Mucosa of gallbladder (tissue), 1 donor: Measurements from ENCODE around the gene FABP1. TPM values are rescaled to one million over a fixed set of nuclear protein-coding genes. Genes with fewer than 3 reads are reported as not detected.

Source experiments
- DNase-seq: peaks from one replicate; pipeline ENCODE4 v3.0.0-alpha.2; 2020; ENCODE audit warnings: low spot score
- total RNA-seq: library from RNA; stranded (reverse); gene quantifications from one replicate; pipeline ENCODE4 v1.2.1, GENCODE V29; 2021
- donor health status: DM: no; HTN: no; CAD: no.

The FABP1 gene
- total RNA-seq, 1 donor from 2014 or later: 1.5 TPM

GRCh38 chr2:88081924-88082608 lies 45.8 kb downstream of the FABP1 start:
- DNase-seq: no peak

DNA sequence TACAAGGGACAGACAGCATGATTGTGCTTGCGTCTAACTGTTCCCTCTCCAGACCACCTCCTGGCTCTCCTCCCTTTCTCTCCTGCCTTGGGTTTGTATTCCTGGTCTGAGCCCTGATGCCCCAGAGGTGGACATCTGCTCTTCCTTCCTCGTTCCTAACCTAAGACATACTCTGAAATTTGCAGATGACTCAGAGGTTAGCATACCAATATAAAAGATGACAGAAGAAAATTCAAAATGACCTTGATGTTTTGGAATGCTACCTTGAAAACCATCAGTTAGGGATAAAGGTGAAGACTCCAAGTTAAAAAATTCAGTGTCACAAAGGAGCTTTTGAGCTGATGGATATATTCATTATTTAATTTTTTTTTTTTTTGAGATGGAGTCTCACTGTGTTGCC lies 47.3 kb downstream of the FABP1 start:
- DNase-seq: no peak

DNA sequence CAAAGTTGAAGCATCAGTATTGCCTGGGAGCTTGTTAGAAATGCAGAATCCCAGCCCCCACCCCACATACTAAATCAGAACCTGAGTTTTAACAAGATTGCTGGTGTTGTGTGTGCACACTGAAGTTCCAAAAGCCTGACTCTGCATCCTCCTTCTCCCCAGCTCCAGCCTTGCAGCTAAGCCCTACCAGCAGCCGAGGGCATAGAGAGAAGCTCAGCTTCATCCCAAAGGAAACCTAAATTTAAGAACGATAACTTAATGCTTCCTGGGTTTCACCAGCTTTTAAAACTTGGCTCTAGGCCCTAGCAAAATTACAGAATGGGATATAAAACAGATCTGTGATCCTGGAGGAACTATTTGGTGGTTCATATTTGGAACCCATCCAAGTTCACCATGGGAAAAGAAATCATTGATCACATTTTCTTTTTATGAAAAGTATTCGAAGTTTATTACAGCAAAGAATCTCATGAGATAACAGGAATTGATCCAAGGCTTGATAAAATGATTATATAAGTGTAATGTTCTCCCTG lies 49.2 kb downstream of the FABP1 start:
- no peak for DNase-seq

DNA sequence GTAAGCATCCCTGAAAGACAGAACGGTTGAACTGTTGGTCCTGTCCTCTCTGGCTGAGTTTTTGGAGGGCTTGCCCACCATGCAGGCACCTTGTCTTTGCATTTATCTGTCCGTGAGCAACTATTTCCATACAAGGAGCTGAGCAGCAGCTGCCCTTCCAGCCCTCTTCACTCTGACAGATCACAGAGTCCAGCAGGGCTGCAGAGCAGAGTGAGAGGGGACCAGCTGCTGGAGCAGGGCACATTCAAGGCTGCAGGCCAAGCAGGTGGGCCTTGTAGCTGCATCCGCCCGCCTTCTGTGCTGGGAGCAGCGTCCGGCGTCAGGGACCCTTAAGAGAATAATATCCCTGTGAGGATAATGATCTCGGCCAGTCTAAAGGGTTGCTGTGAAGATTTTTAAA lies 50.8 kb downstream of the FABP1 start:
- DNase-seq: no peak

GRCh38 chr2:88074854-88075292 lies 53.0 kb downstream of the FABP1 start:
- no peak for DNase-seq

GRCh38 chr2:88074150-88074549 lies 53.7 kb downstream of the FABP1 start:
- DNase-seq: no peak

Other genes starting within 250 kb of the FABP1 start
- gene RNU2-63P, start 111.5 kb downstream of the FABP1 start, total RNA-seq: not detected
- gene KRCC1, start 72.3 kb downstream of the FABP1 start, total RNA-seq: 23.8 TPM
- gene SMYD1, start 60.2 kb downstream of the FABP1 start, total RNA-seq: 7.3 TPM
- 18.7 TPM for gene THNSL2, start 42.3 kb upstream of the FABP1 start, total RNA-seq